IMR-90 (cell line): ENCODE measurements around the gene EPC1. TPM values are rescaled to one million over a fixed set of nuclear protein-coding genes. Genes with fewer than 3 reads are reported as not detected.

Experiments
- ATAC-seq: fragments of 200-7000 bp; cut with Tn5 transposase; 2 replicates; pipeline ENCODE4 v1.9.1; 2020; ENCODE audit warnings: low read depth, mild to moderate bottlenecking, moderate library complexity
- BruUV-seq: library from RNA; stranded (reverse); fragments of 400-500 nt; replicated peaks from 2 replicates; lab custom pipeline; 2021; lab: Mats Ljungman, UMichigan
- CTCF ChIA-PET: fragments of 300-600 bp; formaldehyde crosslinking; extraction: SDS; loops from one replicate; lab custom pipeline; 2021; ENCODE audit warnings: antibody characterized with exemption; lab: Yijun Ruan, JAX
- POLR2A ChIA-PET: fragments of 300-600 bp; sonication (Branson Sonifier 250); formaldehyde crosslinking; loops from one replicate; lab custom pipeline; 2022; ENCODE audit warnings: antibody characterized with exemption; ENCODE audit not compliant: unreplicated experiment; lab: Charles Lee
- DNase-seq: peaks from one replicate; pipeline ENCODE4 v3.0.0; 2013
- H2AFZ ChIP-seq: replicated peaks from 2 replicates; pipeline ENCODE3; 2013; ENCODE audit warnings: low read length, mild to moderate bottlenecking; ENCODE audit not compliant: poor library complexity
- H2AK5ac ChIP-seq: 2 replicates; pipeline ENCODE4 v1.6.1; 2013; ENCODE audit warnings: low read depth, low read length, inconsistent platforms
- H2AK9ac ChIP-seq: replicated peaks from 2 replicates; pipeline ENCODE3; 2013; ENCODE audit warnings: mild to moderate bottlenecking, low read depth, low read length, moderate library complexity; ENCODE audit not compliant: poor library complexity
- H2BK120ac ChIP-seq: 2 replicates; pipeline ENCODE4 v1.6.1; 2013; ENCODE audit warnings: low read depth, low read length, inconsistent platforms
- H2BK15ac ChIP-seq: 3 replicates; pipeline ENCODE4 v1.6.1; 2013; ENCODE audit warnings: low read depth, low read length, inconsistent platforms
- H2BK20ac ChIP-seq: 2 replicates; pipeline ENCODE4 v1.6.1; 2013; ENCODE audit warnings: low read depth, mild to moderate bottlenecking, inconsistent platforms, low read length, moderate library complexity
- H2BK5ac ChIP-seq: 2 replicates; pipeline ENCODE4 v1.6.1; 2013; ENCODE audit warnings: mild to moderate bottlenecking, low read depth, low read length, inconsistent platforms; ENCODE audit not compliant: poor library complexity, severe bottlenecking
- H3K14ac ChIP-seq: replicated peaks from 2 replicates; pipeline ENCODE4 v1.6.1; 2013; ENCODE audit warnings: low read depth, low read length, inconsistent platforms
- H3K18ac ChIP-seq: 2 replicates; pipeline ENCODE4 v1.6.1; 2013; ENCODE audit warnings: low read depth, low read length, control low read depth
- H3K23ac ChIP-seq: 2 replicates; pipeline ENCODE4 v1.6.1; 2013; ENCODE audit warnings: low read depth, low read length, inconsistent platforms
- H3K27ac ChIP-seq: 2 replicates; pipeline ENCODE4 v1.5.1; 2013; ENCODE audit warnings: mild to moderate bottlenecking, control low read depth, low read length; ENCODE audit not compliant: insufficient read depth
- H3K27me3 ChIP-seq: 2 replicates; pipeline ENCODE4 v1.6.1; 2013; ENCODE audit warnings: low read length; ENCODE audit not compliant: control insufficient read depth, insufficient read depth
- H3K36me3 ChIP-seq: 2 replicates; pipeline ENCODE4 v1.6.1; 2013; ENCODE audit warnings: low read length, mixed read lengths; ENCODE audit not compliant: control insufficient read depth, insufficient read depth
- H3K4ac ChIP-seq: 2 replicates; pipeline ENCODE4 v1.6.1; 2013; ENCODE audit warnings: low read depth, low read length, inconsistent platforms
- H3K4me1 ChIP-seq: 2 replicates; pipeline ENCODE4 v1.6.1; 2013; ENCODE audit warnings: low read length, mixed read lengths; ENCODE audit not compliant: control insufficient read depth, insufficient read depth
- H3K4me2 ChIP-seq: 2 replicates; pipeline ENCODE4 v1.6.1; 2013; ENCODE audit warnings: low read depth, mild to moderate bottlenecking, control low read depth, low read length, moderate library complexity
- H3K4me3 ChIP-seq: 2 replicates; pipeline ENCODE4 v1.5.1; 2013; ENCODE audit warnings: low read depth, mild to moderate bottlenecking, control low read depth, low read length, moderate library complexity; ENCODE audit not compliant: insufficient read depth
- H3K56ac ChIP-seq: 2 replicates; pipeline ENCODE4 v1.6.1; 2013; ENCODE audit warnings: low read length, inconsistent platforms; ENCODE audit not compliant: insufficient read depth; ENCODE audit errors: extremely low read depth
- H3K79me1 ChIP-seq, 2 experiments: 2 replicates each; pipeline ENCODE4 v1.6.1; 2013; ENCODE audit warnings: low read length in 2 of 2, inconsistent platforms in 1 of 2, low read depth in 1 of 2
- H3K9ac ChIP-seq: 2 replicates; pipeline ENCODE4 v1.6.1; 2013; ENCODE audit warnings: low read depth, low read length, control low read depth
- H3K9me1 ChIP-seq: 2 replicates; pipeline ENCODE4 v1.6.1; 2013; ENCODE audit warnings: low read length, inconsistent platforms; ENCODE audit not compliant: insufficient read depth
- H3K9me3 ChIP-seq: 2 replicates; pipeline ENCODE4 v1.6.1; 2013; ENCODE audit warnings: low read length; ENCODE audit not compliant: control insufficient read depth, insufficient read depth
- H4K20me1 ChIP-seq: 2 replicates; pipeline ENCODE4 v1.6.1; 2013; ENCODE audit warnings: low read length, inconsistent platforms; ENCODE audit not compliant: insufficient read depth
- H4K5ac ChIP-seq: 2 replicates; pipeline ENCODE4 v1.6.1; 2013; ENCODE audit warnings: mild to moderate bottlenecking, low read depth, low read length, control low read depth
- H4K8ac ChIP-seq, 2 experiments: 2 replicates each; pipeline ENCODE4 v1.6.1; 2013; ENCODE audit warnings: low read depth in 2 of 2, low read length in 2 of 2, control low read depth in 1 of 2, inconsistent platforms in 1 of 2
- H4K91ac ChIP-seq: 2 replicates; pipeline ENCODE4 v1.6.1; 2013; ENCODE audit warnings: low read depth, low read length, inconsistent platforms; ENCODE audit not compliant: insufficient read depth
- MAFK ChIP-seq: IDR thresholded peaks from 2 replicates; pipeline ENCODE4 v1.6.1; 2012; ENCODE audit warnings: low read depth, low read length, improper control_type of control experiment
- MAZ ChIP-seq: IDR thresholded peaks from 2 replicates; pipeline ENCODE4 v1.6.1; 2012; ENCODE audit warnings: low read depth, mild to moderate bottlenecking, low read length, improper control_type of control experiment, moderate library complexity, borderline replicate concordance
- RCOR1 ChIP-seq: IDR thresholded peaks from 2 replicates; pipeline ENCODE4 v1.6.1; 2012; ENCODE audit warnings: mild to moderate bottlenecking, low read length, improper control_type of control experiment; ENCODE audit not compliant: insufficient replicate concordance
- SMC3 ChIP-seq: fragments of 150-350 bp; IDR thresholded peaks from 2 replicates; pipeline ENCODE4 v1.6.1; 2016; ENCODE audit warnings: low read depth, mild to moderate bottlenecking, antibody characterized with exemption, low read length, moderate library complexity
- WGBS, 2 experiments: methylation state at CpG; one replicate each; pipeline versions ENCODE4 v1.1.5 to v1.1.7; 2013; ENCODE audit warnings: missing lambda C conversion rate in 2 of 2; ENCODE audit not compliant: insufficient read length in 1 of 2; ENCODE audit errors: extremely low coverage in 2 of 2; 5-methylcytosine and 5-hydroxymethylcytosine counted together
- dilution Hi-C: fragments of 300-500 bp; cut with HindIII; formaldehyde crosslinking; loops from one replicate; pipeline ENCODE4 v1.14.3; 2018; ENCODE audit warnings: low sequenced_read_pairs; ENCODE audit not compliant: unreplicated experiment
- in situ Hi-C: fragments of 300-500 bp; cut with MboI; formaldehyde crosslinking; loops from 3 replicates; pipeline ENCODE4 v1.14.3; 2019; ENCODE audit warnings: low sequenced_read_pairs, inconsistent platforms, mixed read lengths
- intact Hi-C: fragments of 100-400 bp; cut with micrococcal nuclease; formaldehyde crosslinking; loops from 2 replicates; pipeline ENCODE4 v1.10.0; 2022
- polyA plus RNA-seq, 3 experiments: library from polyadenylated mRNA; depleted of rRNA; stranded (reverse); fragments of >200 nt; gene quantifications; 2 replicates each; pipeline ENCODE4 v1.2.3, GENCODE V29; 2012; ENCODE audit warnings: low replicate concordance in 1 of 3
- total RNA-seq: library from RNA; depleted of rRNA; stranded (reverse); fragments of >200 nt; gene quantifications from 2 replicates; pipeline ENCODE4 v1.2.3, GENCODE V29; 2012

The EPC1 gene
- total and polyA plus RNA-seq, 2 of the 4 experiments (the other 2 are of a cell fraction): 21.9 to 23.5 TPM

GRCh38 chr10:32226624-32227023 is 120.3 kb downstream of the EPC1 start:
- intact Hi-C loops (no loop called here), in situ Hi-C loops (no loop called here), dilution Hi-C loops (no loop called here)
- ATAC-seq (no peak), DNase-seq (no peak)
- Histone ChIP-seq H3K56ac (no peak overlapping the region), H3K9me3 (peaks cover 5% of the 10 kb centered on the region), H2BK5ac (no peak overlapping the region), H3K23ac (no peak overlapping the region), H3K4me3 (no peak overlapping the region), H3K27ac (no peak overlapping the region), H2AK9ac (no peak overlapping the region), H3K79me1 (no peaks in the 10 kb centered on the region), H2AK5ac (no peak overlapping the region), H2AFZ (no peak overlapping the region), H3K9ac (no peak overlapping the region), H3K18ac (no peak overlapping the region), H4K20me1 (no peaks in the 10 kb centered on the region), H2BK15ac (no peak overlapping the region), H4K8ac (no peak overlapping the region), H2BK120ac (no peak overlapping the region), H3K4ac (no peak overlapping the region), H3K4me1 (no peaks in the 10 kb centered on the region), H3K27me3 (peaks cover 1% of the 10 kb centered on the region; the same call in 1 of the 2 replicates), H3K4me2 (no peak overlapping the region), H4K5ac (no peak overlapping the region), H4K91ac (no peak overlapping the region), H3K36me3 (no peaks in the 10 kb centered on the region), H3K14ac (no peak overlapping the region), H2BK20ac (no peak overlapping the region), H3K9me1 (no peaks in the 10 kb centered on the region)
- CTCF ChIA-PET: interaction anchor here (0.7 kb wide), 1 partner anchor 41 kb away, joined by 4 read pairs; no protein-coding TSS in a partner anchor
- POLR2A ChIA-PET: no interaction called here
- BruUV-seq: no TSS peak
- TF ChIP-seq RCOR1: no peak
- no peak for TF ChIP-seq SMC3
- no peak for TF ChIP-seq MAFK
- TF ChIP-seq MAZ: no peak
- 83% methylated on average over 1 of the region's 1 CpG; no CpG with 5 or more reads in 1 of the 2 experiments for WGBS, 2 experiments
